B cell (primary cell): Measurements from ENCODE around the gene GPC3. TPM values are rescaled to one million over a fixed set of nuclear protein-coding genes. Genes with fewer than 3 reads are reported as not detected.

ENCODE experiments used
- ATAC-seq: fragments of 200-7000 bp; cut with Tn5 transposase; one replicate; pipeline ENCODE4 v1.10.0; 2021; ENCODE audit warnings: low read depth, mild to moderate bottlenecking, moderate number of reproducible peaks, moderate library complexity
- CTCF ChIA-PET: fragments of 350-600 bp; sonication (Branson Sonifier 250); formaldehyde crosslinking; loops from one replicate; lab custom pipeline; 2021; ENCODE audit warnings: antibody characterized with exemption, inconsistent platforms; lab: Charles Lee
- POLR2A ChIA-PET: fragments of 350-600 bp; sonication (Branson Sonifier 250); formaldehyde crosslinking; loops from one replicate; lab custom pipeline; 2021; ENCODE audit warnings: antibody characterized with exemption; lab: Charles Lee
- DNase-seq: peaks from one replicate; pipeline ENCODE4 v3.0.0; 2013
- H2AFZ ChIP-seq: 2 replicates; pipeline ENCODE4 v1.6.1; 2012; ENCODE audit warnings: mild to moderate bottlenecking, low read depth, low read length; ENCODE audit not compliant: insufficient read depth, poor library complexity, severe bottlenecking
- H3K27ac ChIP-seq, 2 donors: 1 replicate in 1 of 2; 2 replicates in 1 of 2; pipeline ENCODE4 v1.5.1; 2012 to 2013; ENCODE audit warnings: low read length in 2 of 2, mild to moderate bottlenecking in 2 of 2, moderate library complexity in 1 of 2
- H3K27me3 ChIP-seq, 4 experiments: fragments of 200-600 bp in 1 of 4; sonication (generic) in 1 of 4; replicated peaks in 1 of 4; 1 replicate in 2 of 4; 2 replicates in 2 of 4; pipeline versions ENCODE4 v1.6.1 to v1.7.0; 2013 to 2016; ENCODE audit warnings: low read length in 3 of 4, mild to moderate bottlenecking in 2 of 4, mixed read lengths in 1 of 4, moderate library complexity in 1 of 4; ENCODE audit not compliant: insufficient read depth in 4 of 4, control insufficient read depth in 3 of 4; ENCODE audit errors: control extremely low read depth in 1 of 4
- H3K36me3 ChIP-seq, 2 experiments: replicated peaks in 1 of 2; 1 replicate in 1 of 2; 2 replicates in 1 of 2; pipeline versions ENCODE4 v1.6.1 to v1.7.1; 2013; ENCODE audit warnings: low read length in 1 of 2; ENCODE audit not compliant: insufficient read depth in 2 of 2, control insufficient read depth in 1 of 2; ENCODE audit errors: control extremely low read depth in 1 of 2, extremely low read depth in 1 of 2
- H3K4me1 ChIP-seq, 2 donors: fragments of 200-600 bp in 1 of 2; sonication (generic) in 1 of 2; 1 replicate in 1 of 2; 2 replicates in 1 of 2; pipeline versions ENCODE4 v1.5.1 to v1.6.1; 2013 to 2017; ENCODE audit warnings: low read length in 2 of 2; ENCODE audit not compliant: control insufficient read depth in 2 of 2, insufficient read depth in 2 of 2
- H3K4me2 ChIP-seq: replicated peaks from 2 replicates; pipeline ENCODE3; 2012; ENCODE audit warnings: mild to moderate bottlenecking, low read depth, low read length; ENCODE audit not compliant: poor library complexity, severe bottlenecking
- H3K4me3 ChIP-seq, 5 experiments: fragments of 200-600 bp in 1 of 5; sonication (generic) in 1 of 5; 1 replicate in 3 of 5; 2 replicates in 2 of 5; pipeline versions ENCODE4 v1.5.1 to v1.7.0; 2011 to 2016; ENCODE audit warnings: low read length in 4 of 5, mild to moderate bottlenecking in 4 of 5, low read depth in 2 of 5, control low read depth in 1 of 5, moderate library complexity in 1 of 5; ENCODE audit not compliant: insufficient read depth in 1 of 5; ENCODE audit errors: control extremely low read depth in 1 of 5, extremely low read depth in 1 of 5
- H3K79me2 ChIP-seq: fragments of 200-600 bp; sonication (generic); one replicate; pipeline ENCODE4 v1.6.0; 2016; ENCODE audit warnings: low read length; ENCODE audit not compliant: control insufficient read depth, insufficient read depth
- H3K9ac ChIP-seq: fragments of 200-600 bp; sonication (generic); 2 replicates; pipeline ENCODE4 v1.6.1; 2017; ENCODE audit warnings: mild to moderate bottlenecking, low read length, moderate library complexity
- H3K9me3 ChIP-seq, 3 donors: one replicate each; pipeline versions ENCODE4 v1.6.1 to v1.7.1; 2013; ENCODE audit warnings: low read length in 2 of 3; ENCODE audit not compliant: control insufficient read depth in 2 of 3, insufficient read depth in 1 of 3; ENCODE audit errors: control extremely low read depth in 1 of 3
- H4K20me1 ChIP-seq: 2 replicates; pipeline ENCODE4 v1.6.0; 2012; ENCODE audit warnings: mild to moderate bottlenecking, low read length; ENCODE audit not compliant: insufficient read depth, control insufficient read depth, poor library complexity, severe bottlenecking
- H3K27ac Mint-ChIP-seq: one replicate; pipeline ENCODE4 v1.8.0; 2021; ENCODE audit warnings: mixed read lengths
- H3K27me3 Mint-ChIP-seq: one replicate; pipeline ENCODE4 v1.8.0; 2021; ENCODE audit warnings: mixed read lengths
- H3K4me1 Mint-ChIP-seq: one replicate; pipeline ENCODE4 v1.8.0; 2021; ENCODE audit warnings: mixed read lengths
- H3K4me3 Mint-ChIP-seq: one replicate; pipeline ENCODE4 v1.8.0; 2021; ENCODE audit warnings: mixed read lengths
- H3K9me3 Mint-ChIP-seq: one replicate; pipeline ENCODE4 v1.8.0; 2022; ENCODE audit warnings: mixed read lengths; ENCODE audit not compliant: insufficient read depth
- CTCF ChIP-seq: fragments of 200-600 bp; IDR thresholded peaks from one replicate; pipeline ENCODE4 v1.8.0; 2022; ENCODE audit warnings: antibody characterized with exemption, mild to moderate bottlenecking
- EZH2 ChIP-seq: IDR thresholded peaks from 2 replicates; pipeline ENCODE4 v1.6.1; 2012; ENCODE audit warnings: borderline replicate concordance, low read depth, mild to moderate bottlenecking, moderate library complexity, low read length; ENCODE audit not compliant: insufficient read depth, poor library complexity, severe bottlenecking
- WGBS: methylation state at CpG from one replicate; pipeline ENCODE4 v1.1.5; 2013; ENCODE audit warnings: missing lambda C conversion rate; ENCODE audit not compliant: insufficient coverage; 5-methylcytosine and 5-hydroxymethylcytosine counted together
- intact Hi-C: fragments of 100-400 bp; cut with micrococcal nuclease; formaldehyde crosslinking; loops from one replicate; pipeline ENCODE4 v1.10.0; 2022
- polyA plus RNA-seq: library from polyadenylated mRNA; depleted of rRNA; stranded (reverse); fragments of >200 nt; gene quantifications from 2 replicates; pipeline ENCODE4 v1.2.3, GENCODE V29; 2012
- total RNA-seq, 2 donors: library from RNA; stranded (reverse); fragments of 120-200 nt in 1 of 2; gene quantifications; 1 replicate in 1 of 2; 2 replicates in 1 of 2; pipeline versions ENCODE4 v1.2.3 to v1.2.4, GENCODE V29; 2013 to 2022

GPC3 gene
- total and polyA plus RNA-seq, 2 donors (not counting 1 experiment from before 2014, with no cell fraction given), result not detected

GRCh38 chrX:133907606-133908005, 77.8 kb downstream of the GPC3 start:
- peaks cover 0 to 3% (median 0%) of the 10 kb centered on the region in 4 experiments for H3K27me3 ChIP-seq
- Mint-ChIP-seq H3K9me3 (no peaks in the 10 kb centered on the region), H3K4me1 (no peaks in the 10 kb centered on the region), H3K27ac (no peak overlapping the region), H3K27me3 (no peaks in the 10 kb centered on the region), H3K4me3 (no peak overlapping the region)
- H3K9me3 ChIP-seq, result no peaks in the 10 kb centered on the region
- CTCF ChIA-PET, result no interaction called here
- WGBS, result no CpG with 5 or more reads among the region's 2 CpGs
- intact Hi-C loops, result no loop called here
- ATAC-seq, result no peak
- POLR2A ChIA-PET, result no interaction called here
- no peak overlapping the region for H2AFZ ChIP-seq
- no peaks in the 10 kb centered on the region for H3K36me3 ChIP-seq
- H3K4me2 ChIP-seq, result no peak overlapping the region
- H3K4me1 ChIP-seq, result no peaks in the 10 kb centered on the region
- no peak for DNase-seq
- no peak overlapping the region for H3K27ac ChIP-seq
- TF ChIP-seq CTCF, result no peak
- no peak for TF ChIP-seq EZH2
- no peak overlapping the region for H3K4me3 ChIP-seq
- H4K20me1 ChIP-seq, result no peaks in the 10 kb centered on the region
- H3K79me2 ChIP-seq, result no peaks in the 10 kb centered on the region
- H3K9ac ChIP-seq, result no peak overlapping the region

GRCh38 chrX:133905305-133905704, 80.1 kb downstream of the GPC3 start:
- H4K20me1 ChIP-seq, result no peaks in the 10 kb centered on the region
- Mint-ChIP-seq H3K4me3 (no peak overlapping the region), H3K4me1 (no peaks in the 10 kb centered on the region), H3K27ac (no peak overlapping the region), H3K27me3 (no peaks in the 10 kb centered on the region), H3K9me3 (no peaks in the 10 kb centered on the region)
- H3K4me1 ChIP-seq, result no peaks in the 10 kb centered on the region
- no peak for TF ChIP-seq CTCF
- no peak for TF ChIP-seq EZH2
- DNase-seq, result no peak
- POLR2A ChIA-PET, result no interaction called here
- peaks cover 0 to 3% (median 0%) of the 10 kb centered on the region in 4 experiments for H3K27me3 ChIP-seq
- no peaks in the 10 kb centered on the region for H3K36me3 ChIP-seq
- CTCF ChIA-PET, result no interaction called here
- no peak overlapping the region for H2AFZ ChIP-seq
- no peak overlapping the region for H3K27ac ChIP-seq
- H3K79me2 ChIP-seq, result no peaks in the 10 kb centered on the region
- H3K4me3 ChIP-seq, result no peak overlapping the region
- intact Hi-C loops, result no loop called here
- no peak overlapping the region for H3K9ac ChIP-seq
- H3K4me2 ChIP-seq, result no peak overlapping the region
- no peaks in the 10 kb centered on the region for H3K9me3 ChIP-seq
- no CpG with 5 or more reads among the region's 3 CpGs for WGBS
- no peak for ATAC-seq
